ENCODE measurements around the gene PER1. TPM values are rescaled to one million over a fixed set of nuclear protein-coding genes. Genes with fewer than 3 reads are reported as not detected.
A peak's percentile ranks its signal among the peaks of the same experiment; 100 is the strongest.

PER1 gene
- total and polyA plus RNA-seq, 2 of the 13 experiments (the other 11 are each of a cell fraction or from before 2014, with no cell fraction given): 2.6 to 3.6 TPM

DNA sequence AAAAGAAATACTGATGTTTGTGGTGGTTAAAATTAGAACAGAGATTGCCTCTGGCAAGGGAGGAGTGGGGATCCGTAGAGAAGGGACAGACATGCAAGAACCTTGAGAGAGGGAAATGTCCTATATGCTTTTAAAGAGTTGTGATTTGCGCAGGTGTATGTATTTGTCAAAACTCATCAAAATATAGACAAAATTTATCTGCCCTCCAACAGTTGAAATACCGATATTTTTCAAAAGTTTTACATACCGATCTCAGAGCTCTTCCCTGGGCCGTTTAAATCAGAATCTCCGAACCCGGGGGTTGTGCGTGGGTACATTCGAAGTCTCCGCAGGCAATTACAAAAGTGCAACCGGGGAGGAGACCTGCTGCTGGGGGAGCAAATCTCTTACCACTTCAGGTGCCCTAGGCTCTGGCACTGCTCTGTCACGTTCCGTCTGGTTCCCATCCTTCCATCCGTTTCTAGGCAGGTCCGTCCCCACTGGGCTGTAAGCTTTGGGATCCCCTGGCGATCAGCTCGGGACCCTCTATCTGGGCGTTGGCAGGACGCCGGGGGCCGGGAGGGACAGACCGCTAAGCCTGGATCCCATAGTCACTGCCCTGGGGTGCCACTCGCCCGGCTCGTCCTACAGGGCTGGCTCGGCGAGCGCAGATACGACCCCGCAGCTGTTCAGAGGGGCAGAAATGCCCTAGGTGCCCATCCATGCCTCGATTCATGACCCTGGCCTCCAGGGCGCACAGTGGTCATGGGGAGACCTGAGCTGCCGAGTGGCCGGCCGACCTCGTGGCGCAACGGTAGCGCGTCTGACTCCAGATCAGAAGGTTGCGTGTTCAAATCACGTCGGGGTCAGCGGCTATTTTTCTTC, 33.6 kb upstream of the PER1 start (continued):
- TF ChIP-seq MYC (CRISPR knock-in tag; IDR thresholded peaks at IDR 0.05; ENCODE audit: borderline replicate concordance) (no peak; the same call in 1 of the 2 replicates), KMT2A (CRISPR knock-in tag; IDR thresholded peaks at IDR 0.05) (no peak), GABPB1 (CRISPR knock-in tag; IDR thresholded peaks at IDR 0.05) (peak; percentile 15; the same call in 1 of the 2 replicates), RCOR2 (CRISPR knock-in tag; IDR thresholded peaks at IDR 0.05) (peak; percentile 13; the same call in 1 of the 2 replicates), ZNF136 (CRISPR knock-in tag; IDR thresholded peaks at IDR 0.05; ENCODE audit: low read depth) (no peak), ZNF780A (CRISPR knock-in tag; IDR thresholded peaks at IDR 0.05) (no peak), ZNF83 (CRISPR knock-in tag; IDR thresholded peaks at IDR 0.05; ENCODE audit: borderline replicate concordance) (no peak), ELF3 (CRISPR knock-in tag; IDR thresholded peaks at IDR 0.05) (no peak; the same call in 1 of the 2 replicates), ETV5 (CRISPR knock-in tag; IDR thresholded peaks at IDR 0.05; ENCODE audit: borderline replicate concordance) (peak; percentile 16; the same call in 1 of the 2 replicates), RORA (CRISPR knock-in tag; IDR thresholded peaks at IDR 0.05) (no peak), HIVEP1 (CRISPR knock-in tag; IDR thresholded peaks at IDR 0.05) (no peak), ZFP36 (IDR thresholded peaks at IDR 0.05; ENCODE audit: borderline replicate concordance, low read depth, low read length, partially characterized antibody) (no peak), SIN3A (IDR thresholded peaks at IDR 0.05; ENCODE audit: borderline replicate concordance, low read depth, low read length) (0 out of 2 replicates have a peak, but pooled peaks have one; percentile 50), ZNF557 (CRISPR knock-in tag; IDR thresholded peaks at IDR 0.05) (0 out of 2 replicates have a peak, but pooled peaks have one; percentile 43), ZNF816 (CRISPR knock-in tag; IDR thresholded peaks at IDR 0.05; ENCODE audit: borderline replicate concordance) (no peak), PLRG1 (conservative IDR thresholded peaks at IDR 0.05) (no peak)
- TF ChIP-seq, protein P1, sequence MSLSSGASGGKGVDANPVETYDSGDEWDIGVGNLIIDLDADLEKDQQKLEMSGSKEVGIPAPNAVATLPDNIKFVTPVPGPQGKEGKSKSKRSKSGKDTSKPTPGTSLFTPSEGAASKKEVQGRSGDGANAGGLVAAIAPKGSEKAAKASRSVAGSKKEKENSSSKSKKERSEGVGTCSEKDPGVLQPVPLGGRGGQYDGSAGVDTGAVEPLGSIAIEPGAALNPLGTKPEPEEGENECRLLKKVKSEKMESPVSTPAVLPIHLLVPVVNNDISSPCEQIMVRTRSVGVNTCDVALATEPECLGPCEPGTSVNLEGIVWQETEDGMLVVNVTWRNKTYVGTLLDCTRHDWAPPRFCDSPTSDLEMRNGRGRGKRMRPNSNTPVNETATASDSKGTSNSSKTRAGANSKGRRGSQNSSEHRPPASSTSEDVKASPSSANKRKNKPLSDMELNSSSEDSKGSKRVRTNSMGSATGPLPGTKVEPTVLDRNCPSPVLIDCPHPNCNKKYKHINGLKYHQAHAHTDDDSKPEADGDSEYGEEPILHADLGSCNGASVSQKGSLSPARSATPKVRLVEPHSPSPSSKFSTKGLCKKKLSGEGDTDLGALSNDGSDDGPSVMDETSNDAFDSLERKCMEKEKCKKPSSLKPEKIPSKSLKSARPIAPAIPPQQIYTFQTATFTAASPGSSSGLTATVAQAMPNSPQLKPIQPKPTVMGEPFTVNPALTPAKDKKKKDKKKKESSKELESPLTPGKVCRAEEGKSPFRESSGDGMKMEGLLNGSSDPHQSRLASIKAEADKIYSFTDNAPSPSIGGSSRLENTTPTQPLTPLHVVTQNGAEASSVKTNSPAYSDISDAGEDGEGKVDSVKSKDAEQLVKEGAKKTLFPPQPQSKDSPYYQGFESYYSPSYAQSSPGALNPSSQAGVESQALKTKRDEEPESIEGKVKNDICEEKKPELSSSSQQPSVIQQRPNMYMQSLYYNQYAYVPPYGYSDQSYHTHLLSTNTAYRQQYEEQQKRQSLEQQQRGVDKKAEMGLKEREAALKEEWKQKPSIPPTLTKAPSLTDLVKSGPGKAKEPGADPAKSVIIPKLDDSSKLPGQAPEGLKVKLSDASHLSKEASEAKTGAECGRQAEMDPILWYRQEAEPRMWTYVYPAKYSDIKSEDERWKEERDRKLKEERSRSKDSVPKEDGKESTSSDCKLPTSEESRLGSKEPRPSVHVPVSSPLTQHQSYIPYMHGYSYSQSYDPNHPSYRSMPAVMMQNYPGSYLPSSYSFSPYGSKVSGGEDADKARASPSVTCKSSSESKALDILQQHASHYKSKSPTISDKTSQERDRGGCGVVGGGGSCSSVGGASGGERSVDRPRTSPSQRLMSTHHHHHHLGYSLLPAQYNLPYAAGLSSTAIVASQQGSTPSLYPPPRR (CRISPR knock-in tag; IDR thresholded peaks at IDR 0.05; ENCODE audit: borderline replicate concordance): no peak
- TF ChIP-seq, protein P2, sequence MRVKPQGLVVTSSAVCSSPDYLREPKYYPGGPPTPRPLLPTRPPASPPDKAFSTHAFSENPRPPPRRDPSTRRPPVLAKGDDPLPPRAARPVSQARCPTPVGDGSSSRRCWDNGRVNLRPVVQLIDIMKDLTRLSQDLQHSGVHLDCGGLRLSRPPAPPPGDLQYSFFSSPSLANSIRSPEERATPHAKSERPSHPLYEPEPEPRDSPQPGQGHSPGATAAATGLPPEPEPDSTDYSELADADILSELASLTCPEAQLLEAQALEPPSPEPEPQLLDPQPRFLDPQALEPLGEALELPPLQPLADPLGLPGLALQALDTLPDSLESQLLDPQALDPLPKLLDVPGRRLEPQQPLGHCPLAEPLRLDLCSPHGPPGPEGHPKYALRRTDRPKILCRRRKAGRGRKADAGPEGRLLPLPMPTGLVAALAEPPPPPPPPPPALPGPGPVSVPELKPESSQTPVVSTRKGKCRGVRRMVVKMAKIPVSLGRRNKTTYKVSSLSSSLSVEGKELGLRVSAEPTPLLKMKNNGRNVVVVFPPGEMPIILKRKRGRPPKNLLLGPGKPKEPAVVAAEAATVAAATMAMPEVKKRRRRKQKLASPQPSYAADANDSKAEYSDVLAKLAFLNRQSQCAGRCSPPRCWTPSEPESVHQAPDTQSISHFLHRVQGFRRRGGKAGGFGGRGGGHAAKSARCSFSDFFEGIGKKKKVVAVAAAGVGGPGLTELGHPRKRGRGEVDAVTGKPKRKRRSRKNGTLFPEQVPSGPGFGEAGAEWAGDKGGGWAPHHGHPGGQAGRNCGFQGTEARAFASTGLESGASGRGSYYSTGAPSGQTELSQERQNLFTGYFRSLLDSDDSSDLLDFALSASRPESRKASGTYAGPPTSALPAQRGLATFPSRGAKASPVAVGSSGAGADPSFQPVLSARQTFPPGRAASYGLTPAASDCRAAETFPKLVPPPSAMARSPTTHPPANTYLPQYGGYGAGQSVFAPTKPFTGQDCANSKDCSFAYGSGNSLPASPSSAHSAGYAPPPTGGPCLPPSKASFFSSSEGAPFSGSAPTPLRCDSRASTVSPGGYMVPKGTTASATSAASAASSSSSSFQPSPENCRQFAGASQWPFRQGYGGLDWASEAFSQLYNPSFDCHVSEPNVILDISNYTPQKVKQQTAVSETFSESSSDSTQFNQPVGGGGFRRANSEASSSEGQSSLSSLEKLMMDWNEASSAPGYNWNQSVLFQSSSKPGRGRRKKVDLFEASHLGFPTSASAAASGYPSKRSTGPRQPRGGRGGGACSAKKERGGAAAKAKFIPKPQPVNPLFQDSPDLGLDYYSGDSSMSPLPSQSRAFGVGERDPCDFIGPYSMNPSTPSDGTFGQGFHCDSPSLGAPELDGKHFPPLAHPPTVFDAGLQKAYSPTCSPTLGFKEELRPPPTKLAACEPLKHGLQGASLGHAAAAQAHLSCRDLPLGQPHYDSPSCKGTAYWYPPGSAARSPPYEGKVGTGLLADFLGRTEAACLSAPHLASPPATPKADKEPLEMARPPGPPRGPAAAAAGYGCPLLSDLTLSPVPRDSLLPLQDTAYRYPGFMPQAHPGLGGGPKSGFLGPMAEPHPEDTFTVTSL (CRISPR knock-in tag; IDR thresholded peaks at IDR 0.05; ENCODE audit: borderline replicate concordance): no peak

Measured in HepG2 (cell line).